Heart left ventricle (tissue), 13 donors: ENCODE data around the gene GPR107.

Experiments used
- POLR2A ChIP-seq, 2 donors: fragments of 450-650 bp; IDR thresholded peaks; one replicate each; pipeline ENCODE4 v1.6.1; 2017; ENCODE audit warnings: antibody characterized with exemption in 2 of 2, mild to moderate bottlenecking in 2 of 2, moderate library complexity in 2 of 2
- TF ChIP-seq, protein P1 (sequence below), 12 donors: fragments of 200-600 bp; sonication (generic) in 4 of 12; IDR thresholded peaks; one replicate each; pipeline versions ENCODE4 v1.5.0 to v1.8.0; 2018 to 2022; ENCODE audit warnings: antibody characterized with exemption in 12 of 12, mild to moderate bottlenecking in 5 of 12
- donor health status: ischemic (EF 13 %, LVEDD 7.1; RV severe dilation, severe dysfunction).
- donor health status: DM: no; HTN: yes; CAD: no.
- donor health status: DM: no; HTN: no; CAD: no.
- donor health status: ischemic (EF 25% LVEDD 6.9; RV normal size, moderate dysfunction).
- donor health status: ischemic (EF 25% LVEDD 5.7; RV mildly dilated, moderate dysfunction).
- donor health status: ischemic (EF 35%, LVEDD 5.7; RV mildly dilated, moderate dysfunction).
- donor health status: nonischemic (EF 11% LVEDD 7.7; RV severe dilation, severe dysfunction).
- donor health status: DM: yes; HTN: yes; CAD: no.
- donor health status: PGD.
- donor health status: ischemic (EF 29% LVEDD 5.4; RV normal size, mild dysfunction).
- donor health status: nonischemic (EF 23%, LVEDD 6.1; RV moderate dilation, normal function).

GRCh38 chr9:130064621-130065020 lies 10.9 kb downstream of the GPR107 start:
- TF ChIP-seq, protein P1, sequence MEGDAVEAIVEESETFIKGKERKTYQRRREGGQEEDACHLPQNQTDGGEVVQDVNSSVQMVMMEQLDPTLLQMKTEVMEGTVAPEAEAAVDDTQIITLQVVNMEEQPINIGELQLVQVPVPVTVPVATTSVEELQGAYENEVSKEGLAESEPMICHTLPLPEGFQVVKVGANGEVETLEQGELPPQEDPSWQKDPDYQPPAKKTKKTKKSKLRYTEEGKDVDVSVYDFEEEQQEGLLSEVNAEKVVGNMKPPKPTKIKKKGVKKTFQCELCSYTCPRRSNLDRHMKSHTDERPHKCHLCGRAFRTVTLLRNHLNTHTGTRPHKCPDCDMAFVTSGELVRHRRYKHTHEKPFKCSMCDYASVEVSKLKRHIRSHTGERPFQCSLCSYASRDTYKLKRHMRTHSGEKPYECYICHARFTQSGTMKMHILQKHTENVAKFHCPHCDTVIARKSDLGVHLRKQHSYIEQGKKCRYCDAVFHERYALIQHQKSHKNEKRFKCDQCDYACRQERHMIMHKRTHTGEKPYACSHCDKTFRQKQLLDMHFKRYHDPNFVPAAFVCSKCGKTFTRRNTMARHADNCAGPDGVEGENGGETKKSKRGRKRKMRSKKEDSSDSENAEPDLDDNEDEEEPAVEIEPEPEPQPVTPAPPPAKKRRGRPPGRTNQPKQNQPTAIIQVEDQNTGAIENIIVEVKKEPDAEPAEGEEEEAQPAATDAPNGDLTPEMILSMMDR (IDR thresholded peaks at IDR 0.05) = no peak
- no peak for TF ChIP-seq POLR2A (IDR thresholded peaks at IDR 0.05)
